HG02759 (cell line): ENCODE results near the gene COMMD7.

ENCODE experiments used
- ATAC-seq: cut with Tn5 transposase; IDR thresholded peaks from one replicate; pipeline ENCODE4 v1.9.1; 2021; ENCODE audit warnings: mild to moderate bottlenecking, moderate library complexity; ENCODE audit not compliant: unreplicated experiment

COMMD7 gene

DNA sequence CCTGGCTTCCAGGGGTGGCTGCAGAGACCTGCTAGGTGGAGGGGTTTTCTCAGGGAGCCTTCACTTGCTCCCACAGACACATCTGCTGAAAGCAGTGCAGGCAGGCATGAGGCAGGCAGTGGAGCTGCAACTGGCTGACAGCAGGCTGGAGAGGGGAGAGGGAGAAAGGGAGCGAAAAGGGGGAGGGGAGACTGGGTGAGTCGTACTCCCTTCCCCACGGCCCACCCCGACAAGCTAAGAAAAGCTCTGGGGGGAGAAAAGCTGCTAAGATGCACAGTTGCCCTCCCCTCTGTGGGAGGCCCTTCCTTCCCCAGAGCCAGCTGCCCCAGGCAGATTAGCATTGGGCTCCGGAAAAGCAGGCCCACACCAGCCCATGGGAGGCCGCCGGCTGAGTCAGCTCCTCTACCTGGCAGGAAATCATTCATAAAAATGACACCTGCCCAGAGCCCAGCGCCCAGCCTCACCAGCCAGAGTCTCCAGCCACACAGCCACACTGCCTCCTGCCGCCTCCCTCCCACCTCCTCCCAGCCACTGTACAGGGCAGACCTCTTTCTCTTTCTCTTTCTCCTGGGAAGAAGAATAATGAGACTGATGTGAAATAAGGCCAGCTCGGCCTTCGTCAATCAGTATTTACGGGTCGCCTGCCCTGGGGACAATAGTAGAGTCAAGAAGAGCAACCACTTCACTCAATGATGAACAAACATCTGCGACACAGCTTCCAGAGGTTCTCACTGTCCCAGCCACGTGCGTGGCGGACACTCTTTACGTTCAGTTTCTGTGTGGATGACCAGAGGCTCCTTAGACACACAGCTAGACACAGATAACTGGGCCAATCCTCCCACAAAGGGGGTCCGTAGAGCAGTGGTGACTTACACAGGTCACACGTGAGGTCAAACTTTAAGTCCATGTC, 61.8 kb downstream of the COMMD7 start:
- no peak for ATAC-seq

DNA sequence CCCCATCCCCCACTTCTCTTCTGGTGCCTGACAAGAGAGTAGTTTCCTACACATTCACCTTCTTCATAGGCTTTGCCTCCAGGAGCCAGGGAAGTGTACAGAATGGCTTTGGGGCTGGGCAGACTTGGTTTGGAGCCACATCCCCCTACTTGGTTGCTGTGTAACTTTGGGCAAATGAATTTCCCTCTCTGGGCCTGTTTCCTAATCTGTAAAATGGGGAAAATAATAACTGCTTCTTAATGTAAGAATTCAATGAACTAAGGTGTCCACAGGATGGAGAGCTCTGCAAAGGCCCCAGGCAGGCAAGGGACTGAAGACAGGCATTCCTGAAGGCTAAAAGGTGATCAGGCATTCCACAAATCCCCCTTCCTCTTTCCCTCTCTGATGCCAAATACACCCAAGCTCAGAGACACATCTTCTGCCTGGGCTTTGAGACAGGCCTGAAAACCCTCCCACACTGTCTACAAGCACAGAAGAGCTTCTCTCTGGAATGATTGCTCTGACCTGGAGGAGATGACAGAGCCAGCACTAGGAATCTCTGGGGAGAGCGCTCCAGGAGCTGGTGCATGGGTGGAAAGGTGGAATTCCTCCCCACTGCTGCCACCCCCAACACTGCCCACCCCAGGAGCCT, 62.6 kb downstream of the COMMD7 start:
- ATAC-seq: no peak

DNA sequence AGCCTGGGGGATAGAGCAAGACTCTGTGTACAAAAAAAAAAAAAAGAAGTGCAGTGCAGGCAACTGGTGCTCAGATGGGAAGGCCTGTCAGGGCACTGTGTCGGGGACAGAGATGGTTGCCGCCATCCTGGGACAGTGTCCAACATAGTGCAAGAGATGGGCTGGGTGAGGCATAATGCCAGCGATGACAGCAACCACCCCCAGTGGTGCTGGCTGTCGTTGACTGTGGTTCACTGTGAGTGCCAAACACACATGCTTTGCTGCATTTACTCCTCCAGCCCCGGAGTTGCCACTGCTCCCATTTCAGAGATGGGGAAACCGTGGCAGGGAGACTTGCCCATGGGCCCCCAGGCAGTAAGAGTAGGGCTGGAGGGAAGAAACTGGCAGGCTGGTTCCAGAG, 64.3 kb downstream of the COMMD7 start:
- ATAC-seq: no peak

DNA sequence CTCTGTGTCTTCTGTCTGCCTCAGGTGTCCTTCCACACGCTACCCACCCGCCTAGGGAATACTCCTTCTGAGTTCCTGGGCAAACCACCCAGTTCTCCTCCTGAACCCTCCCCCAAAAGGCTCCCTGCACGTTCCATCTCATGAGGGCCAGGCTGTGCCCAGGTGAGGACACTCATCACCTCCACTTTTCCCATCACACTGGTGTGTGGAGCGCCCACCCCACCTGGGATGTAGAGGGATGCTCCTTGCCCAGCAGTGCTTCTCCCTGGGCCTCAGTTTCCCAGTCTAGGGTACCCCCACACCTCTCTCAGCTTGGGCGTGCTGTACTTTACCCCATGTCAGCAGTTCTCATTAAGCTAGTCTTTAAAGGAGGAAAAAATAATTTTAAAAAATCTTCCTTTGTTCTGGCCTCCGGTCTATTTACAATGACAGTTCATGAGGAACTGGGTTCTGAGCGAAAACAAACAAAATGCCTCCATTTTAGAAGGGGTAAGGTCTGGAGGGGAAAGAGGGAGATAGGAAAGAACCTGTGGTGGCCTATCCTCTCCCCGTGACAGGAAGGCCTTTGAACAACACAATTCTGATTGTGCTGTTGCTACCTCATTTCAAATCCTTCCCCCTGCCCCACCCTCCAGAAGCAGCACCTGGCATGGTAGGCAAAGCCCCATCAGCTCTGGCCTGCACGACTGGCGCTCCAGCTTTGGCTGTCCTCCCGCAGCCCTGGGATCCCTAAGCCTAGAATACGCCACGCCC, 67.9 kb downstream of the COMMD7 start:
- ATAC-seq: no peak

DNA sequence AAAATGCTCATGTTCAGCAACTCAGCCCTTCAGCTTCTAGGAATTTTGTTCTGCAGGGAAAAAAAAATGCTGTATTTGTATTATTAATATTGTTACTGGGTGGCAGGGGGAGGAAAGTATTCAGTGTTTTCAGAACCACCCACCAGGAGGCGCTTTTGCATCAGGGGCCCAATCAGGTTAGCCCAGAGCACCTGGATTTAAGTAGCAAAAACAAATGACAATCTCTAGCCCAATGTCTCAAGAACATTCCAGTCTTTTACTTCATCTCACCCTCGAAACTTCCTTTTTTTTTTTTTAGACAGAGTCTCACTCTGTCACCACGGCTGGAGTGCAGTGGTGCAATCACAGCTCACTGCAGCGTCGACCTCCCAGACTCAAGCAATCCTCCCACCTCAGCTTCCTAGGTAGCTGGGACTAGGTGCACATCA, 68.9 kb downstream of the COMMD7 start:
- ATAC-seq: no peak

DNA sequence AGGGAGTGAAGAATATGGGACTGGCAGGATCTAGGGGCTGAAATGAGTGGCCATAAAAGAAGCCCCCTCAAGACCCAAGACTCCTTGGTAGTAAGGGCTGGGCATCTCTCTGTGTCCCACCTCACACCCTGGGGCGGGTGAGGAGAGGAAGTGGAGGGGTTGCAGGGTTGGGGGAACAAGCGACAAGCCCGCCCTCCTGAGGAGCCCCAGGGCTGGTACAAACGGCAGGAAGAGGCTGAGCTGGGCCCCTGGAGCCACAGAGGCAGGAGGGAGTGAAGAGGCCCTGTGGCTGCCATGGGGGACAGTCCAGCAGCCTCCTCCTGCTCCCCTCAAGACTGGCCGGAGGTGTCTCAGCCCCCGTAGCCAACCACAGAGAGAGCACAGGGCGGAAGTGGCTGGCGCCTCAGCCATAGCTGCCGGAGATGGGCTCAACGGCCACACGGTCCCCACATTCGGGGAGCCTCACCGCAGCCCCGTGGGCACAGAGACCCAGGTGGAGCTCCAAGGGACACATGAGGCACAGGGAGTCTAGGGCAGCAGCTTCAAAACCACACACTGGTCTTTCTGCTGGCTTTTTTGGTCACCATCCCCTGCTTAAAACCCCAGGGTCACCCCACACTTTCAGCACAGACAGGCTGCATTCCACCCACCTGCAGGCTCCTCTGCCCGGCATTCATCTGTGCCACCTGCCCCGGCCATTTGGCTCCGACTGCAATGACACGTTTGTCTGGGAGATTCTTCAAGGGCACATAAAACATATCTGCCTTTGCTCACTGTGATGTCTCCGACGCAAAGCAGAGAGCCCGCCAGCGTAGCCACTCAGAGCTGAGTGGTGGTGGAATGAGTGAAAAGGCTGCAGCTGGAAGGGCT, 70.0 kb downstream of the COMMD7 start:
- ATAC-seq: peak; percentile 72

DNA sequence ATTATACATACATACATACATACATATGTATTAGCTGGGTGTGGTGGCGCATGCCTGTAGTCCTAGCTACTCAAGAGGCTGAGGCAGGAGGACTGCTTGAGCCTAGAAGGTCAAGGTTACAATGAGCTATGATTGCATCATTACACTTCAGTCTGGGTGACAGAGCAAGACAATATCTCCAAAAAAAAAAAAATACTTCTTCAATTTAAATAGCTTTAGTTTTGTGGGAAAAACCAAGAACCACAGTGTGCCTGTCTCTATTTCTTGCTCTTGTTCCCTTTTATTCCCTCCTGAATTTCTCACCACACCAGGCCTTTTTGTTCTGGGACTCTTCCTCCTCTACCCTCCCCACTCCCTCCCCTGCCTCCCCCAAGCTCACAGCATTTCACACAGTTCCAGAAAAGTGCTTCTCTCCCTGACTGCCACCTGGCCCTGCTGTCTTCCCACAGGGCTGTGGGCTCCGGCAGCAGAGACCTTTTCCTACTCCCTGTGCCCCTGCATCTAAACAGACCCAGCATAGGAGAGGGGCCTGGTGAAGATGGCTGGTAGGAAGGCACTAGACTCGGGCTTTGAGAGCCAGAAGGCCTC, 70.8 kb downstream of the COMMD7 start:
- ATAC-seq: peak; percentile 18

DNA sequence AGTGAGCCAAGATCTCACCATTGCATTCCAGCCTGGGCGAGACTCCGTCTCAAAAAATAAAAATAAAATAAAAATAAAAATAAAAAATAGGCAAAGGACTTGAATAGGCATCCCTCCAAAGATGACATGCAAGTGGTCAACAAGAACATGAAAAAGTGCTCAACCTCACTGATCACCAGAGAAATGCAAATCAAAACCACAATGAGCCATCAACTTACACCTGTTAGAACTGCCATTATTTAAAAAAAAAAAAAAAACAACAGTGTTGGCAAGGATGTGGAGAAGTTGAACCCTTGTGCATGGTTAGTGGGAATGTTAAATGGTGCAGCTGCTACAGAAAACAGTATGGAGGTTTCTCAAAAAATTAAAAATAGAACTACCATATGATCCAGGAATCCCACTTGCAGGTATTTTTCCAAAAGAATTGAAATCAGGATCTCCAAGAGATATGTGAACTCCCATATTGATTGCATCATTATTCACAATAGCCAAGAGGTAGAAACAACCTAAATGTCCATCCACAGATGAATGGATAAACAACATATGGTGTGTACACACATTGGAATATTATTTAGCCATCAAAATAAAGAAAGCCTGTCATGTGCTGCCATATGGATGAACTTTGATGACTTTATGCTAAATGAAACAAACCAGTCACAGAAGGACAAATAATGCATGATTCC, 72.4 kb downstream of the COMMD7 start:
- ATAC-seq: no peak

DNA sequence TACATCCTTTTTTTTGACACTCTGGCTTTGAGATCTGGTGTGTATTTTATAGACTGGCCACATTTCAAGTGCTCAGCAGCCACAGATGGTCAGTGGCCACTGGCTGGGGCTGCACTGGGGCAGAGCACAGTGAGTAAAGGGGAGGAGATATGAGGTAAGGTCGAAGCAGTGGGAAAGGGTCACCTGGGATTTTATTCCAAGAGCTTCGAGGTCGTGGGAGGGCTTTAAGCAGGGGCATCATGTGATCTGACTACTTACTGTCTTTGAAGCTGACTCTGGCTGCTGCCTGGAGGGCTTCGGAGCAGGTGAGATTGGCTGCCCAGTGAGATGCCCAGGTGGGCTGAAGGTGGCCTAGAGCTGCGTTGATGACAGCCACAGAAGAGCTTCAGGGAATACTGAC, 76.2 kb downstream of the COMMD7 start:
- no peak for ATAC-seq

DNA sequence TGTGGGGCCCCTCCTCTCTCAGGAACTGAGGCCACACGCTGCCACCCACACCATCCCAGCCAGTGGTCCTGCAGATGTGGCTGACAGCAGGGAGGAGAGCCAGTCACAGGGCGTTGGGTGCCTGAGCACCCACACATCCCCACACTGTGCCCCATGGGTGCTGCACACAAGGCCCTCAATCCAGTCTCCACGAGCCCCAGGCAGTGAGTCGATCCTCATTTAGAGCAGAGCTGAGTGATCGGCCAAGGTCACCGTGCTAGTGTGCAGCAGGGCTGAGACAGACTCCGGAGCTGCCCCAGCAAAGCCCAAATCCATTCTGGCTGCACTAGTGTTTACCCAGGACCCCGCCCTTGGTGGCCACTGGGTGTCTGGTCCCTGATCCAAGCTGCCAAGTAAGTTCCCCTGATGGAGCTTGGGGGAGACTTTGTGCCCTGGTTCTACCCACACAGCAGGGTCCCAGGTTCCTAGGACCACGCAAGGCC, 78.5 kb downstream of the COMMD7 start:
- ATAC-seq: no peak

DNA sequence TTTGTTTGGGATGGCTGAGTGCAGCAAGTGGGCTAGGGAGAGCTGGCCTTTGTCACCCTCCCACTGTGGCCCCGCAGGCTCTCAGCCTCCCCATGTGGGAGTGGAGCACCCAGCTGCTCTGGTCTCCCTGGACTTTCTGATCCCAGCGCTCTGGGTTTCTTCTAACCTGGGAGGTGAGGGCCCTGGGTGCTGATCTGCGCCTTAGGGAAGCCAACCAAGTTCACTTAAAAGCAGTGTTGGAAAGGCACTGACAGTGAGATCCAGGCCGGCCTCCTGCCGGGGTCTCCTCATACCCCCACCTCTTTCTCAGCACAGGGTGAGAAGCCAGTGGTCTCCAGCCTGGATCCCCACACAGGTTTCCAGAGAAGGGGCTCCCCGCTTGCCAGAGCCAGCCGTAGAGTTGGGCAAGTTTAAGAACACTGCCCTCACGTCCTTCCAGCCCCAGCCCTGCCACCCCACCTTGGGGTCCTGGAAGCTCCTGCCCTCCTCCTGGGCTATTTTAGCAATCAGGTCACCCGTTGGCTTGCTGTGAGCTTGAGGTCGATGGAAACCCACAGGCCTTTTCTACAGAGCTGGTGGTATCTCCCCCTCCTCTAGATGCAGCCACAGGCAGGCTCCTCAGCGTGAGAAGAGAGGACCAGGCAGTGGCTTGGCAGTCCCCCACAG, 79.1 kb downstream of the COMMD7 start:
- no peak for ATAC-seq

DNA sequence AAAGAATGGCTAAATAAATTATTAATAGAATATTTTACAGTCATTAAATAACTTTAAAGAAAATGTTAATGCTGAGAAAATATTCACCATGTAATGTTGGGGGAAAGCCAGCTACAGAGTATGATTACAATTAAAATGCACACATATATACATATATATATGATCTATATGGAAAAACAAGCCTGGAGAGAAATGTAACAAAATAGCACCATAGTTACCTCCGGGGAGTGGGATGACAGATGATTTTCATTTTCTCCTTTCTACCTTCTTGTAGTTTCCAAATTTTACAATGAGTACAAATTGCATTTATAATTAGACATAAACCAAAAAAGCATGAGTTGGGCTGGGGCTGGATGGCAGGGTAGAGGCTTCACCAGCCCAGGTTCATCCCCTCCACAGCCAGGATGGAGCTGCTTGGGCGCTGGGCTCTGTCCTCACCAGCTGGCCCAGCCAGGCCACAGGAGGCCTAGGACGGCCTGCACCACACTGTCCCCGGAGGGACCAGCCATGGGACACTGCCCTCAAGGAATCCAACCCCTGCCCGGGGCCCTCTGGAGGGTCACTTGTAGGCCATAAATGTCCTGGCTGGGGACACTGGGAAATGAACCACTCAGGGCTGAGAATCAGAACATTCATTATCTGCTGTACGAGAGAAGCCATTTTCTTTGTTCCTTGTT, 79.8 kb downstream of the COMMD7 start:
- ATAC-seq: no peak

DNA sequence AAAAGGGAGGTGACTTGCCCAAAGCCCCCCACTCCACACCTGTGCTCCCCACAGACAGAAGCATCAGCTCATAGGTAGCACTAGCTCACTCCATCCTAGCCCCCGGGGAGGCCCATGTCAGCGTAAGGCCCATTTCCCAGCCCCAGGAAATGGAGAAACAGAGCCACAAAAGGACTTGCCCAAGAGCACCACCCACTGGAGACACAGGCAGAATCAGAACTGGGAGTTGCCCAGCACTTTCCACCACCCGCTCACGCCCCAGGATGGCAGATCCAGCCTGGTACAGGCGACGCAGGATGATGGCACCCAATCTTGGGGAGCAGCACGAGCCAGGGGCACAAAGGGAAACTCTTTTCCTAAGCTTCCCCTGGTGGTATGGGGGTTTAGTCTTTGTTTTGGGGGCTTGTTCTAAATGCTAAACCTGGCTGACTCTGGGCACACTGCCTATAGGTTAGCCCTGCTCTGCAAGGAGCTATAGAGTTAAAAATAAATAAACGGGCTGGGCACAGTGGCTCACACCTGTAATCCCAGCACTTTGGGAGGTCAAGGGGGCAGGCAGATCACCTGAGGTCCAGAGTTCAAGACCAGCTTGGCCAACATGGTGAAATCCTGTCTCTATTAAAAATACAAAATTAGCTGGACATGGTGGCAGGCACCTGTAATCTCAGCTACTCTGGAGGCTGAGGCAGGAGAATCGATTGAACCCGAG, 81.3 kb downstream of the COMMD7 start:
- no peak for ATAC-seq

DNA sequence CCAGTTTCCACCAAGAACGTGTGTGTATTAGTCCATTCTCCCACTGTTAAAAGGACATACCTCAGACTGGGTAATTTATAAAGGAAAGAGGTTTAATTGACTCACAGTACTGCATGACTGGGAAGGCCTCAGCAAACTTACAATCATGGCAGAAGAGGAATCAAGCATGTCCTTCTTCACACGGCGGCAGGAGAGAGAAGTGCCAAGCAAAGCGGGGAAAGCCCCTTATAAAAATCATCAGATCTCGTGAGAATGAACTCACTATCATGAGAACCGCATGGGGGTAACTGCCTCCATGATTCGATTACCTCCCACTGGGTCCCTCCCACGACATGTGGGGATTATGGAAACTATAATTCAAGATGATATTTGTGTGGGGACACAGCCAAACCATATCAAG, 82.6 kb downstream of the COMMD7 start:
- ATAC-seq: no peak

DNA sequence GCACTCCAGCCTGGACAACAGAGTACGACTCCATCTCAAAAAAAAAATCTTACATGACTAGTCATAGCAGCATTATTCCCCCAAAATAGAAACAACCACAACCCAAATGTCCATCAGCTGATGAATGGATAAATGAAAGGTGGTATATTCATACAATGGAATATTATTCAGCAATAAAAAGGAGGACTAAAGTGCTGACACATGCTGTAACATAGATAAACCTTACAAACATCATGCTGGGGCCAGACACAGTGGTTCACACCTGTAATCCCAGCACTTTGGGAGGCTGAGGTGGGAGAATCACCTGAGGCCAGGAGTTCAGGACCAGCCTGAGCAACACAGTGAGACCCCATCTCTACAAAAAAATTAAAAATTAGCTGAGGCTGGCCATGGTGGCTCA, 86.4 kb downstream of the COMMD7 start:
- no peak for ATAC-seq

DNA sequence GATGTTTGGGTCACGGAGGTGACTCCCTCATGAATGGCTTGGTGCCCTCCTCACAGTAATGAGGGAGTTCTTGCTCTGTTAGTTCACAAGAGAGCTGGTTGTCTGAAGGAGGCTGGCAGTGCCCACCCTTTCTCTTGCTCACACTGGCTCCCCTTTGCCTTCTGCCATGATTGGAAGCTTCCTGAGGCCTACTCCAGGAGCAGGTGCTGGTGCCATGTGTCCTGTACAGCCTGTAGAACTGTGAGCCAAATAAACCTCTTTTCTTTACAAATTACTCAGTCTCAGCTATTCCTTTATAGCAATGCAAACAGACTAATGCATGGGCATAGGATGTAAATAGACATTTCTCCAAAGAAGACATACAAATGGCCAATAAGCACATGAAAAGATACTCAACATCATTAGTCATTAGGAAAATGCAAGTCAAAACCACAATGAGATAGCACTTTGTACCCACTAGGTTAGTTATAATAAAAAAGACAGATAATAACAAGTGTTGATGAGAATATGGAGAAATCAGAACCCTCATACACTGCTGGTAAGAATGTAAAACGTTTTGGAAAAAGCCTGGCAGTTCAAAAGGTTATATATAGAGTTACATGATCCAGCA, 87.3 kb downstream of the COMMD7 start:
- no peak for ATAC-seq

DNA sequence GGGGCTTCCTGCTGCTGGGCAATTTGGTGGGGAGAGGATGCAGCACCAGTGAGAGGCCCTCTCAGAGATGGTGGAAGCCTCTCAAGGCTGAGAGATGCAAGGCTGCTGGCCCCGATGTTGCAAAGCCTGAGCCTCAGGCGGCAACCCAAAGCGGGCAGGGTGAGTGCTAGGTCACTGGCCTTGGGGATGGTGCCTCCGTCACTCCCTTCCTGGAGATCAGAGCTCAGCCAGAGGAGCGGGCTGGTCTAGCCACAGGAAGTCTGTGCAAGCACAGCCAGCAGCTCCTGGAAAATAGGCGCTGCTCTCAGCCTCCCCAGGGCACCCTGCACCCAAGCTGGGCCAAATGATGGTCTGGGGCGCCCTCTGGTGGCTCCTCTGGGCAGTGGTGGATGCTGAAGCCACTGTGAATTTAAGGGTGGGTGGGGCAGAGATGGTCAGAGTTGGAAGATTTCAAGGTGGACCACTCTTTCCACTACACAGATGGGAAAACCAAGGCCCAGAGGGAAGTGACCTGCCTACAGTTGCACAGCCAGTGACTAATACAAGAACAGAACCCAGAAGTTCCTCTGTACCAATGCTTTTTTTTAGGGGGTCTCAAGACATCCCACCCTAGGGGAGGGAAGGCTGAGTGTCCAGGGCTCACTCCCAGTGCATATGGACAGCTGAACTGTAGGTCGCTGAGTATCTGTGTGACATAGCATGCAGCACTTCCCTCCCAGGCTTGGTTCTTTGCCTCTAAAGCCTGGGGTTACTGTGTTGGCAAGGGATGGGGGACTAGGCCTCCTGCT, 90.3 kb downstream of the COMMD7 start:
- ATAC-seq: peak; percentile 90
